Measurements from ENCODE around the gene IKBKG. TPM values are rescaled to one million over a fixed set of nuclear protein-coding genes. Genes with fewer than 3 reads are reported as not detected.
A peak's percentile ranks its signal among the peaks of the same experiment; 100 is the strongest.

The IKBKG gene
- total and polyA plus RNA-seq, 2 of the 8 experiments (the other 6 are each of a cell fraction or from before 2014, with no cell fraction given) = 17.5 to 18.1 TPM

DNA sequence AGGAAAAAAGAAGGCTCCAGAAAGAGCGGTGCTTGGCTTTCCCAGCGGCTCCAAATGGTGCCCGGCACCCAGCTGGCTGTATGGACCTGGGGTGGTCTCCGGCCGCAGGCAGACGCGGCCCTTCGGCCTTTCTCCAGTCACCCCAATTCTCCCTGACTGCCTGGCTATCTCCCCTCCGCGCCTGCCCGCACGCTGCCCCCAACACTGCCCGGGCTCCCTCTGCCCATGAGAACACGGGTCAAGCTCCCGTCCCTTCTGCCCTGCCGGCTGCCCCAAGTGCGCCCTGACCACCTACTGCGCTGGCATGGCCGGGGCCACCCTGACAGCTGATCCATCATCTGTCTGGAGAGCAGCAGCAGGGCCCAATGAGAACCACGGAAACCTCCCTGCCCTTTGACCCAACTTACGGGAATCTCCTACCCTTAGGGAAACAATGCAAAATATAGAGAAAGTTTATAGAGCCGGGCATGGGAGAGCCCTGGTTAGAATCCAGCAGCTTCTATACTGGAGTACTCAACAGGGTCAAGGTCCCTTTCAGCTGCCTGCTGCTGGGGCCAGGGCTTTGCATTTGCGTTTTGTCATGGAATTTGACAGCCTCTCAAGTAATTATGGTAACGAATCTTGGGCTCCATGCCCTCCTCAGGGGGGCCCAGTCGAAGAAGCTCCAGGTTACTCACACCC lies 30.2 kb upstream of the IKBKG start:
- H3K9me3 ChIP-seq (ENCODE audit: insufficient read depth in 2 of 2, low read depth in 1 of 2, low read length in 1 of 2) = no peaks in the 10 kb centered on the region
- no peak overlapping the region; the same call in 1 of the 2 replicates for H4K8ac ChIP-seq (ENCODE audit: extremely low read depth, insufficient read depth, low read length)
- no peaks in the 10 kb centered on the region for H3K79me1 ChIP-seq (ENCODE audit: low read depth, low read length)
- peak overlapping the region; percentile 38; the same call in 1 of the 2 replicates for H3K18ac ChIP-seq (ENCODE audit: extremely low read depth, low read length)
- H3K27me3 ChIP-seq (replicated peaks in 1 of 4; ENCODE audit: control insufficient read depth in 3 of 4, extremely low read depth in 1 of 4, insufficient read depth in 3 of 4, low read length in 3 of 4) = no peaks in the 10 kb centered on the region
- H4K5ac ChIP-seq (ENCODE audit: insufficient read length, low read depth, low read length) = no peak overlapping the region
- H3K27ac ChIP-seq (ENCODE audit: low read depth, low read length) = peak overlapping the region; percentile 62; the same call in 1 of the 2 replicates
- no peak for FAIRE-seq
- H2BK12ac ChIP-seq (ENCODE audit: low read depth, low read length) = no peak overlapping the region
- H4K20me1 ChIP-seq (replicated peaks in 1 of 2; ENCODE audit: control insufficient read depth in 1 of 2, insufficient read depth in 2 of 2, low read length in 2 of 2) = no peaks in the 10 kb centered on the region
- H3K4me3 ChIP-seq (ENCODE audit: extremely low read depth in 1 of 4, insufficient read depth in 2 of 4, low read depth in 3 of 4, low read length in 4 of 4) = peak overlapping the region; percentile 41 to 81 (median 45); a peak in 6 of 8 replicates
- peaks cover 9% of the 10 kb centered on the region for H3K23me2 ChIP-seq (ENCODE audit: low read depth, low read length)
- no peak overlapping the region for H2BK120ac ChIP-seq (replicated peaks; ENCODE audit: low read depth, low read length)
- POLR2A ChIA-PET (ENCODE audit: partially characterized antibody) = interaction anchor here (0.8 to 2.4 kb wide), 11 partner anchors 9 to 144 kb away, joined by 3 to 10 read pairs (median 4); partner anchors contain the start of genes EMD, RPL10 and UBL4A
- H2BK15ac ChIP-seq (ENCODE audit: low read length) = no peak overlapping the region
- CTCF ChIA-PET (ENCODE audit: partially characterized antibody) = interaction anchor here (1.1 kb wide), 1 partner anchor 12 kb away, joined by 3 read pairs; no protein-coding TSS in a partner anchor
- no peak overlapping the region for H3K4ac ChIP-seq (replicated peaks; ENCODE audit: insufficient read length, low read depth, low read length)
- peak overlapping the region; percentile 93 to 99 for H3K4me2 ChIP-seq (ENCODE audit: insufficient read depth in 1 of 2, low read depth in 2 of 2, low read length in 2 of 2)
- peaks cover 1 to 10% (median 7%) of the 10 kb centered on the region in 4 experiments; a peak in 6 of 7 replicates for H3K4me1 ChIP-seq (replicated peaks in 1 of 4; ENCODE audit: control insufficient read depth in 3 of 4, insufficient read depth in 4 of 4, low read length in 3 of 4)
- H3K79me2 ChIP-seq (ENCODE audit: control insufficient read depth in 1 of 2, insufficient read depth in 2 of 2, low read length in 2 of 2) = no peaks in the 10 kb centered on the region
- H3K14ac ChIP-seq (ENCODE audit: insufficient read length) = no peak overlapping the region
- no peak overlapping the region; the same call in 1 of the 2 replicates for H2BK5ac ChIP-seq (ENCODE audit: low read depth, low read length)
- peak overlapping the region in 1 of 4 experiments; percentile 40; a peak in 2 of 7 replicates for H3K9ac ChIP-seq (replicated peaks in 1 of 4; ENCODE audit: extremely low read depth in 1 of 4, low read depth in 3 of 4, low read length in 3 of 4)
- no peak overlapping the region for H3K56ac ChIP-seq (replicated peaks; ENCODE audit: insufficient read length, low read depth, low read length)
- TF ChIP-seq SP4 (IDR thresholded peaks at IDR 0.05; ENCODE audit: low read length) = no peak
- TF ChIP-seq POLR2A (IDR thresholded peaks at IDR 0.05; ENCODE audit: control extremely low read depth in 1 of 2, low read depth in 2 of 2, low read length in 2 of 2) = peak in 1 of 2 experiments; percentile 13; a peak in 1 of 3 replicates
- H3K23ac ChIP-seq (ENCODE audit: insufficient read length) = no peak overlapping the region
- H2AFZ ChIP-seq (ENCODE audit: low read length) = no peak overlapping the region
- H4K91ac ChIP-seq (replicated peaks; ENCODE audit: insufficient read length, low read length) = no peak overlapping the region
- DNase-seq (ENCODE audit: low read depth in 1 of 2, low spot score in 2 of 2) = peak in 1 of 2 experiments; percentile 49
- H2AK5ac ChIP-seq (ENCODE audit: low read depth, low read length) = no peak overlapping the region
- no peaks in the 10 kb centered on the region for H3K36me3 ChIP-seq (ENCODE audit: control insufficient read depth in 2 of 4, insufficient read depth in 4 of 4, low read length in 3 of 4)
- H2BK20ac ChIP-seq (ENCODE audit: low read length) = no peak overlapping the region
- WGBS, 2 experiments (ENCODE audit: extremely low coverage in 1 of 2, insufficient coverage in 1 of 2, insufficient read length in 1 of 2, insufficient replicate concordance in 2 of 2, low coverage in 1 of 2, low lambda C conversion rate in 2 of 2, missing lambda C conversion rate in 1 of 2) = 10% methylated on average over 11 of the region's 25 CpGs; no CpG with 5 or more reads in 1 of the 2 experiments

Data from H1 (cell line).